K562 (cell line): ENCODE results near the gene ZCCHC24. TPM values are rescaled to one million over a fixed set of nuclear protein-coding genes. Genes with fewer than 3 reads are reported as not detected.

Experiments
- ARID1B ChIP-seq: fragments of 450-650 bp; IDR thresholded peaks from 2 replicates; pipeline ENCODE4 v1.6.1; 2016; ENCODE audit warnings: antibody characterized with exemption, mild to moderate bottlenecking, inconsistent platforms
- C11orf30 ChIP-seq: fragments of 450-650 bp; IDR thresholded peaks from 2 replicates; pipeline ENCODE4 v1.6.1; 2016; ENCODE audit warnings: low read depth, mild to moderate bottlenecking
- CBX1 ChIP-seq: sonication (generic); IDR thresholded peaks from 2 replicates; pipeline ENCODE4 v1.6.1; 2016; ENCODE audit warnings: antibody characterized with exemption, low read depth, mild to moderate bottlenecking
- GABPB1 ChIP-seq: sonication (generic); formaldehyde crosslinking; IDR thresholded peaks from 2 replicates; pipeline ENCODE4 v1.8.0; 2022; ENCODE audit warnings: mild to moderate bottlenecking, missing genetic modification reagents
- PHF20 ChIP-seq: fragments of 450-650 bp; IDR thresholded peaks from 2 replicates; pipeline ENCODE4 v1.6.1; 2018; ENCODE audit not compliant: partially characterized antibody
- RAD21 ChIP-seq, 2 experiments: fragments of 250-450 bp in 1 of 2; fragments of 450-650 bp in 1 of 2; sonication (Bioruptor Pico) in 1 of 2; formaldehyde crosslinking in 1 of 2; IDR thresholded peaks in 1 of 2; conservative IDR thresholded peaks in 1 of 2; 2 replicates each; pipeline versions ENCODE4 v1.4.0 to v1.8.0; 2020 to 2022; ENCODE audit warnings: mild to moderate bottlenecking in 2 of 2, moderate library complexity in 1 of 2
- RFX7 ChIP-seq: fragments of 250-450 bp; sonication (Bioruptor Pico); IDR thresholded peaks from 2 replicates; pipeline ENCODE4 v1.5.1; 2021; ENCODE audit warnings: mild to moderate bottlenecking
- SFPQ ChIP-seq: fragments of 200-400 bp; formaldehyde crosslinking; IDR thresholded peaks from 2 replicates; pipeline ENCODE4 v1.6.1; 2017; ENCODE audit warnings: mild to moderate bottlenecking, low read depth, low read length, moderate library complexity
- SIX5 ChIP-seq, 2 experiments: IDR thresholded peaks; 2 replicates each; pipeline ENCODE4 v1.6.1; 2011; ENCODE audit warnings: low read length in 2 of 2, borderline replicate concordance in 1 of 2, low read depth in 1 of 2, mild to moderate bottlenecking in 1 of 2, moderate library complexity in 1 of 2; ENCODE audit not compliant: insufficient read depth in 1 of 2
- SMAD4 ChIP-seq: fragments of 250-450 bp; sonication (Bioruptor Pico); conservative IDR thresholded peaks from 2 replicates; pipeline ENCODE4 v1.8.0; 2021; ENCODE audit warnings: inconsistent platforms, mild to moderate bottlenecking, moderate library complexity
- TRIM25 ChIP-seq: fragments of 450-650 bp; IDR thresholded peaks from 2 replicates; pipeline ENCODE4 v1.7.0; 2016; ENCODE audit warnings: borderline replicate concordance
- ZHX1 ChIP-seq: fragments of 150-350 bp; conservative IDR thresholded peaks from 2 replicates; pipeline ENCODE4 v1.6.1; 2014; ENCODE audit warnings: low read length
- ZNF518B ChIP-seq: fragments of 250-450 bp; sonication (Bioruptor Pico); IDR thresholded peaks from 2 replicates; pipeline ENCODE4 v1.5.0; 2021; ENCODE audit warnings: mild to moderate bottlenecking, moderate library complexity
- ZNF785 ChIP-seq: fragments of 250-450 bp; sonication (Bioruptor Pico); IDR thresholded peaks from 2 replicates; pipeline ENCODE4 v1.4.0; 2020; ENCODE audit warnings: mild to moderate bottlenecking
- polyA plus RNA-seq, 8 experiments: library from polyadenylated mRNA; depleted of rRNA in 4 of 8; stranded (reverse) in 5 of 8; unstranded in 3 of 8; fragments of >200 nt; fragmentation: Nextera tagmentation in 2 of 8; fragmentation: Illumina TruSeq in 1 of 8; extraction: Ambion mirVana in 2 of 8; extraction: Trizol in 1 of 8; gene quantifications; 2 replicates each; pipeline versions ENCODE4 v1.2.1 to v1.2.3, GENCODE V29; 2011 to 2014; ENCODE audit warnings: inconsistent platforms in 1 of 8, missing spikeins in 1 of 8
- total RNA-seq, 7 experiments: library from RNA; depleted of rRNA in 6 of 7; stranded (reverse); fragments of >200 nt in 6 of 7; fragmentation: Illumina TruSeq in 2 of 7; extraction: Trizol in 2 of 7; gene quantifications; 2 replicates each; pipeline versions ENCODE4 v1.2.1 to v1.2.3, GENCODE V29; 2011 to 2021; ENCODE audit warnings: low replicate concordance in 1 of 7

ZCCHC24 gene
- total and polyA plus RNA-seq, 9 of the 15 experiments (the other 6 are each of a cell fraction or from before 2014, with no cell fraction given): 0.84 to 11.0 (median 4.6) TPM

- TF ChIP-seq ZNF518B: no peak
- no peak for TF ChIP-seq ARID1B
- peak; percentile 32 for TF ChIP-seq SMAD4 (CRISPR knock-in tag)
- no peak for TF ChIP-seq PHF20
- no peak for TF ChIP-seq ZNF785
- TF ChIP-seq ZHX1: no peak
- 0 out of 2 replicates have a peak, but pooled peaks have one; percentile 7 for TF ChIP-seq GABPB1
- TF ChIP-seq C11orf30: no peak
- no peak for TF ChIP-seq SIX5 (IDR thresholded peaks at IDR 0.05; ENCODE audit: borderline replicate concordance in 1 of 2, insufficient read depth in 1 of 2, low read depth in 1 of 2, low read length in 2 of 2)
- no peak for TF ChIP-seq TRIM25
- TF ChIP-seq RAD21 (CRISPR knock-in tag; conservative IDR thresholded peaks at IDR 0.05 in 1 of 2, IDR thresholded peaks at IDR 0.05 in 1 of 2): peak in 1 of 2 experiments; percentile 8; a peak in 1 of 4 replicates
- TF ChIP-seq SFPQ: no peak
- 0 out of 2 replicates have a peak, but pooled peaks have one; percentile 43 for TF ChIP-seq CBX1
- TF ChIP-seq RFX7: no peak
These were observed at the start of gene ZCCHC24 (continued) for GRCh38 chr10:79445161-79445976.
